Measurements from ENCODE around the gene EIF2S1.

The EIF2S1 gene

GRCh38 chr14:67435603-67436002 is 75.5 kb downstream of the EIF2S1 start:
- no peak for TF ChIP-seq CTCF (IDR thresholded peaks at IDR 0.05; ENCODE audit: control insufficient read depth, insufficient read depth, low read depth, low read length, missing control alignments)
- no peak for DNase-seq (ENCODE audit: low read depth)
- no peak overlapping the region for H3K4me3 ChIP-seq (ENCODE audit: control insufficient read depth, low read depth, low read length)

Data from AG09309 (cell line).